ENCODE data around the gene METRN.

Gene METRN

DNA sequence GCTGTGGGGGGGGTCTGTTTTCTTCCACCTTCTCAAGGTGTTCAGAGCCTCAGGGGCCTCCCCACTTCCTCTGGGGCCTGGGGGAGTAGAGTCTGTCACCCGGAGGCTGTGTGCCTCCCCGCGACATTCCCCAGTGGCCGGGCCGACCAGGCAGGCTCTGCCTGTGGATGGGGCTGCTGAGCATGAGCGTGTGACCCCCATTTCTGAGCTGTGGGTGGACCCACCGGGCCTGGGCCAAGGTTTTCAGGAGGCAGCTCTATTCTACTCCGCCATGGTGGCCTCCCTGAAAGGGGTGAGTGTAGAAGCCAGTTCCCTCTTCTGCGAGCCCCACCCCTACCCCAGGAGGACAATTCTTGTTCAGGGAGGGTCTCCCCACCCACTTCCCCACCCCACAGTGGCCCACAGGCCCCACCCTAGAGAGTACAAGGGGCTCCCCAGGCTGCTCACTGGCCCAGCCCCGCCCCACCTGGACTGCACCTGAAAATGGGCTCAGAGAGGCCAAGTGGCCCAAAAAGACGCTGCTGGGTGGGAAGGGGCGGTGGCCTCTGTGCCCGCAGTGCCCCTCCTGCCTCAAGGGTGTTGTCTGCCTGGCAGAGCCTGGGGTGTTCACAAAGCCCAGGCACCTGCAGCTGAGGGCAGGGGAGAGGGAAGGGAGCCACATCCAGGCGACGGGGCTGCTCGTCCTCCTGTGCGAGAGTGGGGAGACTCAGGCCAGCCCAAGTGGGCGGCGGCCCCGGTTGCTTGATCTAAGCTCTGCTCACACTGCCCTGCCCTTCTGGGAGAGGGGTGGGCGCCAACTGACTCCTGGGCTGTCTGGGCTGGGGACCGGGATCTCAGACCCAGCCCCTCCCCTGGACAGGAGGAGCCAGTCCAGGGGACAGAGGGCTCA is 47.0 kb downstream of the METRN start:
- DNase-seq: no peak

GRCh38 chr16:762595-763268 is 47.8 kb downstream of the METRN start:
- no peak for DNase-seq

- no peak for DNase-seq
Observed at GRCh38 chr16:763369-764183, 48.7 kb downstream of the METRN start.

DNA sequence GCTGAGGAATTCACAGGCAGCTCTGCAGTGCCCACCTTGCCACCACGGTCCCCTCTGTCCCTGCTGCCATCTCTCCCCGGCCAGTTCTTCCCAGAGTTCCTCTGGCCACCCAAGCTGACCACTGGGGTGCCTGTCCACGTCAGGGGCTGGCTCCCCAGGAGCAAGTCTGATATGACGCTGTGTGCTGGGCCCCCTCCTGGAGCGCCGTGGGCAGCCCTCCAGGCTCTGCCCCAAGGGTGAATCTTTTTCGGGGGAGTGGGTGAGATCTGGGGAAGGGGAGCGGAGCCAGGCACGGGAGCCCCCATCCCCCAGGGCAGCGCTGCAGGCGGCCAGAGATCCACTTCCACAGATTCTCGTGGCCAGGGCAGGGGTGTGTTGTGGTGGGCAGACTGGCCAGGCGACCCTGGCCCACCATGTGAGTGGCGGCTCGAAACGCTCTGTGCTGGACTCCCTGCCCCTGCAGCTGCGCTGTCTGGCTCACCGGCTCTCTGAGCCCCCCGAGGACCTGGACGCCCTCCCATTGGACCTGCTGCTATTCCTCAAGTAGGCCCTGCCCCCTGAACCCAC is 49.3 kb downstream of the METRN start:
- DNase-seq: no peak

GRCh38 chr16:764848-765487 is 50.0 kb downstream of the METRN start:
- DNase-seq: no peak

DNA sequence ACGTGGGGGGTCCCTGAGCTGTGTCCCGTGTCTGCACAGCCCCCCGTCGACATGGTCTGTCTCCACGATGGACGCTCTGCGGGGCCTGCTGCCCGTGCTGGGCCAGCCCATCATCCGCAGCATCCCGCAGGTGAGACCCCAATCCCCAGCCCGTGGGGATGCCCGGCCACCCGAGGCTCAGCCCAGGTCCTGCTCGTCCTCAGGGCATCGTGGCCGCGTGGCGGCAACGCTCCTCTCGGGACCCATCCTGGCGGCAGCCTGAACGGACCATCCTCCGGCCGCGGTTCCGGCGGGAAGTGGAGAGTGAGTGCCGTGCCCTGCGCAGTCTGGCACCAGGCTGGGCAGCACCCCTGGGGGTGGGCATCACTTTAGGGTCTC is 50.6 kb downstream of the METRN start:
- no peak for DNase-seq

GRCh38 chr16:766008-766819 is 51.3 kb downstream of the METRN start:
- no peak for DNase-seq

DNA sequence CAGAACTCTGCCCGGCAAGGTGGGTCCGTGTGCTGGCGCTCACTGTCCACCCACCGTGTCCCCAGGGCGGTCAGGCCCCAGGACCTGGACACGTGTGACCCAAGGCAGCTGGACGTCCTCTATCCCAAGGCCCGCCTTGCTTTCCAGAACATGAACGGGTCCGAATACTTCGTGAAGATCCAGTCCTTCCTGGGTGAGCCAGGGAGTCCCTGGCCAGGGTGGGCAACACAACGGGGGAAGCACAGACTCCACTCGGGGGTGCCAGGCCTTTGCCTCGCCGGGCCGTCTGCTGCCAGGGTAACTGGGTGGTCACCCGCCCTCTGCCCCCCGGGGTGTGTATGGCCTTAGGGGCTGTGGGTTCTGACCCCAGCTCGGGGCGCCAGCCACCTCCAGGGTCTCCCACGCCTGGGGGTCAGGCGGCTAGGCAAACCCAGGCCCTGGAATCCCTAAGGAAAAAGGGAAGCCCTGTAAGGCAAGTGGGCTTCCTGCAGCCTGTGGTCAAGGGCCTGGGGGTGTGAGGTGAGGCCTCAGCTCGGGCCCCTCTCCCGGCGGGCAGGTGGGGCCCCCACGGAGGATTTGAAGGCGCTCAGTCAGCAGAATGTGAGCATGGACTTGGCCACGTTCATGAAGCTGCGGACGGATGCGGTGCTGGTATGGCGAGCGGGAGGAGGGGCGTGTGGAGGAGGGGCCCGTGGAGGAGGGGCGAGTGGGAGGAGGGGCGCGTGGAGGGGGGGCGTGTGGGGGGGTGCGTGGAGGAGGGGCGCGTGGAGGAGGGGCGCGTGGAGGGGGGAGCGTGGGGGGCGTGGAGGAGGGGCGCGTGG is 52.1 kb downstream of the METRN start:
- DNase-seq: no peak

DNA sequence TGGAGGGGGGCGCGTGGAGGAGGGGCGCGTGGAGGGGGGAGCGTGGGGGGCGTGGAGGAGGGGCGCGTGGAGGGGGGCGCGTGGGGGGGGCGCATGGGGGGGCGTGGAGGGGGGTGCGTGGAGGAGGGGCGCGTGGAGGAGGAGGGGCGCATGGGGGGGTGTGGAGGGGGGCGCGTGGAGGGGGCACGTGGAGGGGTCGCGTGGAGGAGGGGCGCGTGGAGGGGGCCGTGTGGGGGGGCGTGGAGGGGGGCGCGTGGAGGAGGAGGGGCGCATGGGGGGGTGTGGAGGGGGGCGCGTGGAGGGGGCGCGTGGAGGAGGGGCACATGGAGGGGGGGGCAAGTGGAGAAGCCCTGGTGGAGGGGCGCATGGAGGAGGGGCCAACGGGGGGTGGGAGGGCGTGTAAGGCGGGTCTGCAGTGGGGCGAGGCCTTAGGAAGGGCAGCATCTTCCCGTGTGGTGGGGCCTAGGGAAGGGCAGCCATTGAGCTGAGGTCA is 52.9 kb downstream of the METRN start:
- DNase-seq: no peak

GRCh38 chr16:768428-768827 is 53.5 kb downstream of the METRN start:
- no peak for DNase-seq
